Measurements from ENCODE around the gene LILRA1. TPM values are rescaled to one million over a fixed set of nuclear protein-coding genes. Genes with fewer than 3 reads are reported as not detected.

Gene LILRA1
- total and polyA plus RNA-seq, 2 of the 13 experiments (the other 11 are each of a cell fraction or from before 2014, with no cell fraction given) = not detected

DNA sequence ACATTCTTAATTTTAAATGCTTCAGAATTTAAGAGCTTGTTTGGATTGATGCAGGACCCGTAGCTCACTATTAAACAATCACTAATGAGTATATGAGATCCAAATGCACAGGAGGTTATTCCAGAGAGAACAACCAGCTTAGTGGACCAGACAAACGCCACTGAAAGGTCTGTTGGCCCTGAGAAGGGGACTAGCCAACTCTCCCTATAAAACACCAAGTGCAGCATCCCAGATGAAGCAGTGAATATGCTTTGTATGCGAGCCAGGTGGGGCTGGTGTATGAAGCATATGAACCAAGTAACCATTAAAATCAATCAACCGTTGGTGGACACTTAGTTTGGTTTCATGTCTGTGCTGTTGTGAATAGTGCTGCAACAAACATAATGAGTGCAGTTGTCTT is 27.0 kb downstream of the LILRA1 start (continued):
- TF ChIP-seq, protein P1, sequence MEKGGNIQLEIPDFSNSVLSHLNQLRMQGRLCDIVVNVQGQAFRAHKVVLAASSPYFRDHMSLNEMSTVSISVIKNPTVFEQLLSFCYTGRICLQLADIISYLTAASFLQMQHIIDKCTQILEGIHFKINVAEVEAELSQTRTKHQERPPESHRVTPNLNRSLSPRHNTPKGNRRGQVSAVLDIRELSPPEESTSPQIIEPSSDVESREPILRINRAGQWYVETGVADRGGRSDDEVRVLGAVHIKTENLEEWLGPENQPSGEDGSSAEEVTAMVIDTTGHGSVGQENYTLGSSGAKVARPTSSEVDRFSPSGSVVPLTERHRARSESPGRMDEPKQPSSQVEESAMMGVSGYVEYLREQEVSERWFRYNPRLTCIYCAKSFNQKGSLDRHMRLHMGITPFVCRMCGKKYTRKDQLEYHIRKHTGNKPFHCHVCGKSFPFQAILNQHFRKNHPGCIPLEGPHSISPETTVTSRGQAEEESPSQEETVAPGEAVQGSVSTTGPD (CRISPR knock-in tag; IDR thresholded peaks at IDR 0.05) = no peak
- TF ChIP-seq SIX4 (CRISPR knock-in tag; IDR thresholded peaks at IDR 0.05) = no peak
- TF ChIP-seq ZNF501 (CRISPR knock-in tag; IDR thresholded peaks at IDR 0.05) = no peak
- TF ChIP-seq TBP (CRISPR knock-in tag; IDR thresholded peaks at IDR 0.05) = no peak

DNA sequence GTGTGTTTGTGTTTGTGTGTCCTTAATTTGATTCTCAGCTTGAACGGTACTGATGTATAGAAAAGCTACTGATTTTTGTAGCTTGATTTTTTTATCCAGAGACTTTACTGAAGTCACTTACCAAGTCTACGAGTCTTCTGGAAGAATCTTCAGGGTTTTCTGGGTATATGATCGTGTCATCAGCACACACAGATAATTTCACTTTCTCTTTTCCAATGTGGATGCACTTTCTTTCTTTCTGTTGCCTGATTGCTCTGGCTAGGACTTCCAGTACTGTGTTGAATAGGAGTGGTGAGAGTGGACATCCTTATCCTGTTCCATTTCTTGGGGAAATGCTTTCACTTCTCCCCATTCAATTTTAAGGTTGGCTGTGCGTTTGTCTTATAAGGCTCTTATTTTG is 29.0 kb downstream of the LILRA1 start:
- ChIA-PET POLR2A (no interaction called here), CTCF (ENCODE audit: low intra/inter-chr PET ratio, low total read pairs) (no interaction called here)
- H3K27me3 ChIP-seq (ENCODE audit: control insufficient read depth in 1 of 2, insufficient read depth in 2 of 2, low read length in 2 of 2) = peaks cover 3 to 4% of the 10 kb centered on the region in 2 experiments; a peak in 2 of 5 replicates
- FAIRE-seq (no peak), DNase-seq (ENCODE audit: low spot score) (no peak), ATAC-seq (no peak)
- no peak overlapping the region for H3K9ac ChIP-seq (ENCODE audit: insufficient read depth, low read depth, low read length)
- H3K4me2 ChIP-seq (ENCODE audit: low read depth, low read length) = no peak overlapping the region
- no TSS peak for BruUV-seq (replicated peaks)
- H3K36me3 ChIP-seq (replicated peaks in 1 of 2; ENCODE audit: control insufficient read depth in 1 of 2, insufficient read depth in 2 of 2, low read length in 2 of 2) = no peaks in the 10 kb centered on the region
- intact Hi-C loops (cut with micrococcal nuclease; ENCODE audit: unreplicated experiment) (no loop called here), in situ Hi-C loops (cut with HindIII; ENCODE audit: extremely low pct_ligation_motif_present, low pct_unique_long_range_greater_than_20kb) (no loop called here)
- no peak overlapping the region for H3K4me3 ChIP-seq (replicated peaks in 1 of 3; ENCODE audit: insufficient read depth in 1 of 3, low read depth in 2 of 3, low read length in 3 of 3)
- 0% methylated on average over 4 of the region's 4 CpGs for WGBS (ENCODE audit: low lambda C conversion rate)
- H3K79me2 ChIP-seq (ENCODE audit: insufficient read depth, low read length) = no peaks in the 10 kb centered on the region
- H3K4me1 ChIP-seq (ENCODE audit: insufficient read depth, low read length) = no peaks in the 10 kb centered on the region
- H3K27ac ChIP-seq (ENCODE audit: extremely low read length, insufficient read depth, low read length) = no peak overlapping the region
- no peak overlapping the region for H2AFZ ChIP-seq (ENCODE audit: low read length)
- no peaks in the 10 kb centered on the region for H3K9me3 ChIP-seq (ENCODE audit: low read length)
- no peaks in the 10 kb centered on the region for H4K20me1 ChIP-seq (ENCODE audit: insufficient read depth, low read length)
- TF ChIP-seq HNRNPK (IDR thresholded peaks at IDR 0.05; ENCODE audit: low read depth, low read length, poor library complexity, severe bottlenecking) (no peak), TOE1 (CRISPR knock-in tag; IDR thresholded peaks at IDR 0.05) (no peak), NFKBIZ (CRISPR knock-in tag; IDR thresholded peaks at IDR 0.05) (no peak), HNF4A (CRISPR knock-in tag; IDR thresholded peaks at IDR 0.05) (no peak), NFKB2 (CRISPR knock-in tag; IDR thresholded peaks at IDR 0.05; ENCODE audit: borderline replicate concordance) (no peak)
- TF ChIP-seq, protein P2, sequence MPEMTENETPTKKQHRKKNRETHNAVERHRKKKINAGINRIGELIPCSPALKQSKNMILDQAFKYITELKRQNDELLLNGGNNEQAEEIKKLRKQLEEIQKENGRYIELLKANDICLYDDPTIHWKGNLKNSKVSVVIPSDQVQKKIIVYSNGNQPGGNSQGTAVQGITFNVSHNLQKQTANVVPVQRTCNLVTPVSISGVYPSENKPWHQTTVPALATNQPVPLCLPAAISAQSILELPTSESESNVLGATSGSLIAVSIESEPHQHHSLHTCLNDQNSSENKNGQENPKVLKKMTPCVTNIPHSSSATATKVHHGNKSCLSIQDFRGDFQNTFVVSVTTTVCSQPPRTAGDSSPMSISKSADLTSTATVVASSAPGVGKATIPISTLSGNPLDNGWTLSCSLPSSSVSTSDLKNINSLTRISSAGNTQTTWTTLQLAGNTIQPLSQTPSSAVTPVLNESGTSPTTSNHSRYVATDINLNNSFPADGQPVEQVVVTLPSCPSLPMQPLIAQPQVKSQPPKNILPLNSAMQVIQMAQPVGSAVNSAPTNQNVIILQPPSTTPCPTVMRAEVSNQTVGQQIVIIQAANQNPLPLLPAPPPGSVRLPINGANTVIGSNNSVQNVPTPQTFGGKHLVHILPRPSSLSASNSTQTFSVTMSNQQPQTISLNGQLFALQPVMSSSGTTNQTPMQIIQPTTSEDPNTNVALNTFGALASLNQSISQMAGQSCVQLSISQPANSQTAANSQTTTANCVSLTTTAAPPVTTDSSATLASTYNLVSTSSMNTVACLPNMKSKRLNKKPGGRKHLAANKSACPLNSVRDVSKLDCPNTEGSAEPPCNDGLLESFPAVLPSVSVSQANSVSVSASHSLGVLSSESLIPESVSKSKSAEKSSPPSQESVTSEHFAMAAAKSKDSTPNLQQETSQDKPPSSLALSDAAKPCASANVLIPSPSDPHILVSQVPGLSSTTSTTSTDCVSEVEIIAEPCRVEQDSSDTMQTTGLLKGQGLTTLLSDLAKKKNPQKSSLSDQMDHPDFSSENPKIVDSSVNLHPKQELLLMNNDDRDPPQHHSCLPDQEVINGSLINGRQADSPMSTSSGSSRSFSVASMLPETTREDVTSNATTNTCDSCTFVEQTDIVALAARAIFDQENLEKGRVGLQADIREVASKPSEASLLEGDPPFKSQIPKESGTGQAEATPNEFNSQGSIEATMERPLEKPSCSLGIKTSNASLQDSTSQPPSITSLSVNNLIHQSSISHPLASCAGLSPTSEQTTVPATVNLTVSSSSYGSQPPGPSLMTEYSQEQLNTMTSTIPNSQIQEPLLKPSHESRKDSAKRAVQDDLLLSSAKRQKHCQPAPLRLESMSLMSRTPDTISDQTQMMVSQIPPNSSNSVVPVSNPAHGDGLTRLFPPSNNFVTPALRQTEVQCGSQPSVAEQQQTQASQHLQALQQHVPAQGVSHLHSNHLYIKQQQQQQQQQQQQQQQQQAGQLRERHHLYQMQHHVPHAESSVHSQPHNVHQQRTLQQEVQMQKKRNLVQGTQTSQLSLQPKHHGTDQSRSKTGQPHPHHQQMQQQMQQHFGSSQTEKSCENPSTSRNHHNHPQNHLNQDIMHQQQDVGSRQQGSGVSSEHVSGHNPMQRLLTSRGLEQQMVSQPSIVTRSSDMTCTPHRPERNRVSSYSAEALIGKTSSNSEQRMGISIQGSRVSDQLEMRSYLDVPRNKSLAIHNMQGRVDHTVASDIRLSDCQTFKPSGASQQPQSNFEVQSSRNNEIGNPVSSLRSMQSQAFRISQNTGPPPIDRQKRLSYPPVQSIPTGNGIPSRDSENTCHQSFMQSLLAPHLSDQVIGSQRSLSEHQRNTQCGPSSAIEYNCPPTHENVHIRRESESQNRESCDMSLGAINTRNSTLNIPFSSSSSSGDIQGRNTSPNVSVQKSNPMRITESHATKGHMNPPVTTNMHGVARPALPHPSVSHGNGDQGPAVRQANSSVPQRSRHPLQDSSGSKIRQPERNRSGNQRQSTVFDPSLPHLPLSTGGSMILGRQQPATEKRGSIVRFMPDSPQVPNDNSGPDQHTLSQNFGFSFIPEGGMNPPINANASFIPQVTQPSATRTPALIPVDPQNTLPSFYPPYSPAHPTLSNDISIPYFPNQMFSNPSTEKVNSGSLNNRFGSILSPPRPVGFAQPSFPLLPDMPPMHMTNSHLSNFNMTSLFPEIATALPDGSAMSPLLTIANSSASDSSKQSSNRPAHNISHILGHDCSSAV (CRISPR knock-in tag; IDR thresholded peaks at IDR 0.05; ENCODE audit: borderline replicate concordance) = no peak
- TF ChIP-seq, protein P3, sequence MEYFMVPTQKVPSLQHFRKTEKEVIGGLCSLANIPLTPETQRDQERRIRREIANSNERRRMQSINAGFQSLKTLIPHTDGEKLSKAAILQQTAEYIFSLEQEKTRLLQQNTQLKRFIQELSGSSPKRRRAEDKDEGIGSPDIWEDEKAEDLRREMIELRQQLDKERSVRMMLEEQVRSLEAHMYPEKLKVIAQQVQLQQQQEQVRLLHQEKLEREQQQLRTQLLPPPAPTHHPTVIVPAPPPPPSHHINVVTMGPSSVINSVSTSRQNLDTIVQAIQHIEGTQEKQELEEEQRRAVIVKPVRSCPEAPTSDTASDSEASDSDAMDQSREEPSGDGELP (IDR thresholded peaks at IDR 0.05; ENCODE audit: borderline replicate concordance, low read depth) = no peak
- TF ChIP-seq, protein P4, sequence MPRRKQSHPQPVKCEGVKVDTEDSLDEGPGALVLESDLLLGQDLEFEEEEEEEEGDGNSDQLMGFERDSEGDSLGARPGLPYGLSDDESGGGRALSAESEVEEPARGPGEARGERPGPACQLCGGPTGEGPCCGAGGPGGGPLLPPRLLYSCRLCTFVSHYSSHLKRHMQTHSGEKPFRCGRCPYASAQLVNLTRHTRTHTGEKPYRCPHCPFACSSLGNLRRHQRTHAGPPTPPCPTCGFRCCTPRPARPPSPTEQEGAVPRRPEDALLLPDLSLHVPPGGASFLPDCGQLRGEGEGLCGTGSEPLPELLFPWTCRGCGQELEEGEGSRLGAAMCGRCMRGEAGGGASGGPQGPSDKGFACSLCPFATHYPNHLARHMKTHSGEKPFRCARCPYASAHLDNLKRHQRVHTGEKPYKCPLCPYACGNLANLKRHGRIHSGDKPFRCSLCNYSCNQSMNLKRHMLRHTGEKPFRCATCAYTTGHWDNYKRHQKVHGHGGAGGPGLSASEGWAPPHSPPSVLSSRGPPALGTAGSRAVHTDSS (CRISPR knock-in tag; conservative IDR thresholded peaks at IDR 0.05) = no peak

All from HepG2 (cell line).